Daoy (cell line): ENCODE measurements around the gene SPATA31A7. TPM values are rescaled to one million over a fixed set of nuclear protein-coding genes. Genes with fewer than 3 reads are reported as not detected.
A peak's percentile ranks its signal among the peaks of the same experiment; 100 is the strongest.
"Not testable (repeated sequence)": the region's sequence is repeated elsewhere in the genome, so short reads cannot be mapped to it uniquely, and the experiment has no call there.

Experiments used
- DNase-seq: peaks from one replicate; pipeline ENCODE4 v3.0.0-alpha.2; 2015; ENCODE audit warnings: low read depth
- total RNA-seq: library from RNA; depleted of rRNA; stranded (reverse); fragments of >200 nt; shearing (Covaris generic); gene quantifications from 2 replicates; pipeline ENCODE4 v1.2.3, GENCODE V29; 2014; rRNA removed

The SPATA31A7 gene
- 0.06 TPM in 1 of 2 replicates, not detected in the other for total RNA-seq

- not testable (repeated sequence) for DNase-seq
Measured at GRCh38 chr9:61189736-61190135, at the start of gene SPATA31A7. TSS of gene SPATA31A7 (plus strand) at chr9:61190036. CDS start at chr9:61190065, 29 bp downstream.

- DNase-seq: peak; percentile 46
Measured at GRCh38 chr9:61226438-61226837, 36.6 kb downstream of the SPATA31A7 start.
